A673 (cell line): ENCODE measurements around the gene KCNMB3. TPM values are rescaled to one million over a fixed set of nuclear protein-coding genes. Genes with fewer than 3 reads are reported as not detected.

Experiments used
- BruUV-seq: library from RNA; stranded (reverse); fragments of 400-500 nt; replicated peaks from 2 replicates; lab custom pipeline; 2021; lab: Mats Ljungman, UMichigan
- CTCF ChIA-PET: fragments of 300-600 bp; sonication (Branson Sonifier 250); formaldehyde crosslinking; loops from one replicate; lab custom pipeline; 2022; ENCODE audit warnings: antibody characterized with exemption; lab: Charles Lee
- POLR2A ChIA-PET: fragments of 300-600 bp; sonication (Branson Sonifier 250); formaldehyde crosslinking; loops from one replicate; lab custom pipeline; 2022; ENCODE audit warnings: antibody characterized with exemption; ENCODE audit not compliant: low non-redundant PET; lab: Charles Lee
- DNase-seq: peaks from one replicate; pipeline ENCODE4 v3.0.0-alpha.2; 2015; ENCODE audit warnings: low spot score
- H3K27ac ChIP-seq: fragments of 200-600 bp; sonication (generic); 2 replicates; pipeline ENCODE4 v1.5.1; 2016; ENCODE audit warnings: mixed run types, low read depth, mild to moderate bottlenecking, mixed read lengths, antibody characterized with exemption, low read length; ENCODE audit not compliant: poor library complexity, severe bottlenecking
- H3K27me3 ChIP-seq: fragments of 200-600 bp; sonication (generic); replicated peaks from 2 replicates; pipeline ENCODE4 v1.6.1; 2017; ENCODE audit warnings: mixed run types, low read depth, mild to moderate bottlenecking, mixed read lengths, antibody characterized with exemption, low read length; ENCODE audit not compliant: insufficient read depth, poor library complexity
- H3K36me3 ChIP-seq: fragments of 200-600 bp; sonication (generic); 2 replicates; pipeline ENCODE4 v1.6.1; 2016; ENCODE audit warnings: mixed run types, mild to moderate bottlenecking, mixed read lengths, antibody characterized with exemption, low read length; ENCODE audit not compliant: insufficient read depth, poor library complexity, severe bottlenecking
- H3K4me1 ChIP-seq: fragments of 200-600 bp; sonication (generic); 2 replicates; pipeline ENCODE4 v1.6.1; 2017; ENCODE audit warnings: mixed run types, mild to moderate bottlenecking, mixed read lengths, antibody characterized with exemption, low read length; ENCODE audit not compliant: insufficient read depth, poor library complexity, severe bottlenecking
- H3K4me3 ChIP-seq: fragments of 200-600 bp; sonication (generic); 2 replicates; pipeline ENCODE4 v1.5.1; 2016; ENCODE audit warnings: low read depth, mixed run types, mild to moderate bottlenecking, mixed read lengths, low read length; ENCODE audit not compliant: poor library complexity, severe bottlenecking
- H3K9me3 ChIP-seq: fragments of 200-600 bp; sonication (generic); 2 replicates; pipeline ENCODE4 v1.6.1; 2016; ENCODE audit warnings: mixed run types, low read depth, mild to moderate bottlenecking, mixed read lengths, antibody characterized with exemption, low read length; ENCODE audit not compliant: poor library complexity, severe bottlenecking
- CTCF ChIP-seq: fragments of 300-800, 200-600 bp; sonication (generic); conservative IDR thresholded peaks from 2 replicates; pipeline ENCODE4 v1.5.1; 2017; ENCODE audit warnings: low read depth, mild to moderate bottlenecking, antibody characterized with exemption, low read length, moderate library complexity, mixed read lengths
- EZH2 ChIP-seq: fragments of 200-600 bp; sonication (generic); IDR thresholded peaks from 2 replicates; pipeline ENCODE4 v1.6.1; 2017; ENCODE audit warnings: borderline replicate concordance, low read depth, mild to moderate bottlenecking, mixed read lengths, antibody characterized with exemption, low read length; ENCODE audit not compliant: poor library complexity, severe bottlenecking
- intact Hi-C: fragments of 100-400 bp; cut with micrococcal nuclease; formaldehyde crosslinking; loops from one replicate; pipeline ENCODE4 v1.10.0; 2022; ENCODE audit not compliant: unreplicated experiment
- total RNA-seq: library from RNA; stranded (reverse); gene quantifications from 2 replicates; pipeline ENCODE4 v1.2.3, GENCODE V29; 2021

Gene KCNMB3
- total RNA-seq, 1 experiment from 2014 or later, result 4.3 TPM

GRCh38 chr3:179269152-179269707, 18.3 kb upstream of the KCNMB3 start:
- BruUV-seq, result no TSS peak
- Histone ChIP-seq H3K4me1 (no peaks in the 10 kb centered on the region), H3K4me3 (no peak overlapping the region), H3K36me3 (no peaks in the 10 kb centered on the region), H3K9me3 (no peaks in the 10 kb centered on the region), H3K27ac (no peak overlapping the region), H3K27me3 (no peaks in the 10 kb centered on the region)
- intact Hi-C loops, result no loop called here
- TF ChIP-seq CTCF, result no peak
- TF ChIP-seq EZH2, result no peak
- POLR2A ChIA-PET, result no interaction called here
- no peak for DNase-seq
- CTCF ChIA-PET, result no interaction called here

- Histone ChIP-seq H3K36me3 (no peaks in the 10 kb centered on the region), H3K27me3 (no peaks in the 10 kb centered on the region), H3K4me3 (no peak overlapping the region), H3K4me1 (no peaks in the 10 kb centered on the region), H3K27ac (no peak overlapping the region), H3K9me3 (no peaks in the 10 kb centered on the region)
- DNase-seq, result no peak
- BruUV-seq, result no TSS peak
- TF ChIP-seq EZH2 (no peak), CTCF (no peak)
- intact Hi-C loops, result no loop called here
- ChIA-PET CTCF (no interaction called here), POLR2A (no interaction called here)
These were observed 17.6 kb upstream of the KCNMB3 start for GRCh38 chr3:179268400-179269051.

DNA sequence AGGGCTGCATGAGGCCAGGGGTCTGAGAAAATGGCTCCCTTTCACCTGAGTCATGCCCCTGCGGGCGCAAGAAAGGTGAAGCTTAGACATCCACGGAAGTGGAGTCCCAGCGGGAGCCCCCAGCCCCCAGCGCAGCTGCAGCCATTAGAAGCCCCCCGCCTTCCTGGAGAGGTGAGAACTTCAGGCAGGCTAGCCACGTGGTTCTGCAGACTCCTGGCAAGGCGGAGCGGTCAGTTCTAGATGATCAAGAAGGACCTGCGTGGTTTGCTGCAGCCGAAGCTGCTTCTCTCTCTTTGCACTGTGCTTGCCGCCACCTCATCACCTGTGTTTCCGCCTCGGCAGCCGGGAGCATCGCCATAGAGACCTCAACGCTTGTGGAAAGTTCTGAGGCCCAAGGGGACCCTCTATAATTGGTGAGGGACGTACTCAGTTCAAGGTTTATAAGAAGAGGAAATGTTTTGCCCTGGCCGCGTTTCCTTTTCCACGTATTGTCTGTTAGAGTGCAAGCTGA, 15.8 kb upstream of the KCNMB3 start:
- ChIA-PET CTCF (no interaction called here), POLR2A (interaction anchor here (0.6 kb wide), 1 partner anchor 9 kb away, joined by 8 read pairs; no protein-coding TSS in a partner anchor)
- Histone ChIP-seq H3K27me3 (no peaks in the 10 kb centered on the region), H3K27ac (no peak overlapping the region), H3K4me1 (no peaks in the 10 kb centered on the region), H3K36me3 (no peaks in the 10 kb centered on the region), H3K9me3 (no peaks in the 10 kb centered on the region), H3K4me3 (no peak overlapping the region)
- no peak for TF ChIP-seq CTCF
- no peak for TF ChIP-seq EZH2
- intact Hi-C loops, result no loop called here
- DNase-seq, result no peak
- BruUV-seq, result no TSS peak
